Body of pancreas (tissue), 4 donors: Measurements from ENCODE around the gene OVCH1.

Source experiments
- POLR2A ChIP-seq, 3 donors: fragments of 450-650 bp; IDR thresholded peaks; one replicate each; pipeline ENCODE4 v1.6.1; 2016; ENCODE audit warnings: antibody characterized with exemption in 3 of 3, mild to moderate bottlenecking in 2 of 3
- TF ChIP-seq, protein P1 (sequence below), 7 experiments: fragments of 450-650 bp in 4 of 7; fragments of 200-600 bp in 3 of 7; sonication (generic) in 3 of 7; IDR thresholded peaks; one replicate each; pipeline ENCODE4 v1.5.1; 2016 to 2019; ENCODE audit warnings: antibody characterized with exemption in 7 of 7

DNA sequence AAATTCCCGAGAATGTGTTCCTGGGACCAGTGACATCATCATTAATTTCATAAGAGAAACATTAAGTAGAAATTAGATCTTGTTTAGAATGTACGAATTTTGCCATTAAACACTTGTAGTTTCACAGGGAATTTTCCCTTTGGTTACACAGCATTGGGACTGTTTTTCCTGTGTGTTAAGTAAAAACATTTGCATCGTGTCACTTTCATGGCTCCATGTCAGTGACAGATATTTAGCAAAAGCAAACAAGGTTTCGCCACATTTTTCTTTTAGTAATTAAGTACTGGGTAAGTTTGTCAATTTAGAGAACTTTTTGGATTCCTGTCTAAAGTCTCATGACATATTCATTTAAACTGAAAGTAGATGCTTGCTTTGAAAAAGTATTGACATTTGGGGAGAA is 45.5 kb upstream of the OVCH1 start:
- TF ChIP-seq, protein P1, sequence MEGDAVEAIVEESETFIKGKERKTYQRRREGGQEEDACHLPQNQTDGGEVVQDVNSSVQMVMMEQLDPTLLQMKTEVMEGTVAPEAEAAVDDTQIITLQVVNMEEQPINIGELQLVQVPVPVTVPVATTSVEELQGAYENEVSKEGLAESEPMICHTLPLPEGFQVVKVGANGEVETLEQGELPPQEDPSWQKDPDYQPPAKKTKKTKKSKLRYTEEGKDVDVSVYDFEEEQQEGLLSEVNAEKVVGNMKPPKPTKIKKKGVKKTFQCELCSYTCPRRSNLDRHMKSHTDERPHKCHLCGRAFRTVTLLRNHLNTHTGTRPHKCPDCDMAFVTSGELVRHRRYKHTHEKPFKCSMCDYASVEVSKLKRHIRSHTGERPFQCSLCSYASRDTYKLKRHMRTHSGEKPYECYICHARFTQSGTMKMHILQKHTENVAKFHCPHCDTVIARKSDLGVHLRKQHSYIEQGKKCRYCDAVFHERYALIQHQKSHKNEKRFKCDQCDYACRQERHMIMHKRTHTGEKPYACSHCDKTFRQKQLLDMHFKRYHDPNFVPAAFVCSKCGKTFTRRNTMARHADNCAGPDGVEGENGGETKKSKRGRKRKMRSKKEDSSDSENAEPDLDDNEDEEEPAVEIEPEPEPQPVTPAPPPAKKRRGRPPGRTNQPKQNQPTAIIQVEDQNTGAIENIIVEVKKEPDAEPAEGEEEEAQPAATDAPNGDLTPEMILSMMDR (IDR thresholded peaks at IDR 0.05) = no peak
- TF ChIP-seq POLR2A (IDR thresholded peaks at IDR 0.05) = no peak
